Activated CD4-positive, alpha-beta T cell treated with anti-CD3 and anti-CD28 coated beads, Interleukin-2, amount 50 U/mL, for 48 hours (primary cell): ENCODE results near the gene DDX42.

Experiments
- DNase-seq, 2 experiments: peaks; one replicate each; pipeline ENCODE4 v3.0.0-alpha.2; 2020

DDX42 gene

GRCh38 chr17:63826468-63827001, 52.6 kb downstream of the DDX42 start:
- no peak for DNase-seq

- DNase-seq: peak; percentile 96 to 97
Measured at GRCh38 chr17:63827002-63827800, 53.2 kb downstream of the DDX42 start, which contains the start of the genes FTSJ3 and PSMC5. FTSJ3 (minus strand) TSS chr17:63827663; CDS start chr17:63826902, 761 bp downstream. PSMC5 (plus strand) TSS chr17:63827431; CDS start chr17:63827491, 60 bp downstream.

GRCh38 chr17:63827801-63828221, 53.8 kb downstream of the DDX42 start:
- no peak for DNase-seq

GRCh38 chr17:63828936-63829335, 55.0 kb downstream of the DDX42 start:
- DNase-seq: no peak

GRCh38 chr17:63830278-63830677, 56.3 kb downstream of the DDX42 start:
- DNase-seq: no peak

- no peak for DNase-seq
Measured at GRCh38 chr17:63830904-63831491, 57.0 kb downstream of the DDX42 start.

GRCh38 chr17:63831505-63831904, 57.5 kb downstream of the DDX42 start:
- no peak for DNase-seq

- no peak for DNase-seq
Measured at GRCh38 chr17:63832014-63832413, 58.0 kb downstream of the DDX42 start.

GRCh38 chr17:63832455-63832854, 58.5 kb downstream of the DDX42 start:
- DNase-seq: no peak

GRCh38 chr17:63833026-63833740, 59.2 kb downstream of the DDX42 start:
- no peak for DNase-seq

- no peak for DNase-seq
Measured at GRCh38 chr17:63833741-63834373, 59.9 kb downstream of the DDX42 start.

- peak; percentile 64 to 75 for DNase-seq
Measured at GRCh38 chr17:63834431-63835166, 60.6 kb downstream of the DDX42 start.

- DNase-seq: no peak
Measured at GRCh38 chr17:63835167-63835720, 61.3 kb downstream of the DDX42 start.

- DNase-seq: no peak
Measured at GRCh38 chr17:63836811-63837210, 62.8 kb downstream of the DDX42 start.

GRCh38 chr17:63837480-63837879, 63.5 kb downstream of the DDX42 start:
- DNase-seq: no peak

GRCh38 chr17:63837962-63838600, 64.1 kb downstream of the DDX42 start:
- no peak for DNase-seq

- DNase-seq: no peak
Measured at GRCh38 chr17:63838631-63839171, 64.7 kb downstream of the DDX42 start.

- DNase-seq: no peak
Measured at GRCh38 chr17:63840591-63841349, 66.8 kb downstream of the DDX42 start.

- peak; percentile 36 to 38 for DNase-seq
Measured at GRCh38 chr17:63841350-63842172, 67.6 kb downstream of the DDX42 start.
